Skeletal muscle tissue (tissue), 4 donors: Measurements from ENCODE around the gene CSF2RB. TPM values are rescaled to one million over a fixed set of nuclear protein-coding genes. Genes with fewer than 3 reads are reported as not detected.

Experiments used
- H3K27ac ChIP-seq: one replicate; pipeline ENCODE4 v1.7.0; 2013; ENCODE audit warnings: mild to moderate bottlenecking, low read depth, low read length, inconsistent platforms
- H3K27me3 ChIP-seq, 3 donors: one replicate each; pipeline ENCODE4 v1.7.0; 2013; ENCODE audit warnings: low read length in 3 of 3; ENCODE audit not compliant: control insufficient read depth in 3 of 3, insufficient read depth in 3 of 3
- H3K36me3 ChIP-seq, 3 donors: one replicate each; pipeline ENCODE4 v1.7.0; 2013; ENCODE audit warnings: low read length in 3 of 3; ENCODE audit not compliant: control insufficient read depth in 3 of 3, insufficient read depth in 3 of 3
- H3K4me1 ChIP-seq, 3 donors: one replicate each; pipeline ENCODE4 v1.7.0; 2013; ENCODE audit warnings: low read length in 3 of 3, mild to moderate bottlenecking in 3 of 3; ENCODE audit not compliant: control insufficient read depth in 3 of 3, insufficient read depth in 3 of 3
- H3K4me3 ChIP-seq, 3 donors: one replicate each; pipeline ENCODE4 v1.7.0; 2013; ENCODE audit warnings: low read length in 3 of 3
- H3K9ac ChIP-seq, 3 donors: one replicate each; pipeline ENCODE4 v1.7.0; 2013; ENCODE audit warnings: low read length in 3 of 3, mild to moderate bottlenecking in 3 of 3, moderate library complexity in 2 of 3, low read depth in 1 of 3
- H3K9me3 ChIP-seq, 3 donors: one replicate each; pipeline ENCODE4 v1.7.0; 2013; ENCODE audit warnings: low read length in 3 of 3; ENCODE audit not compliant: control insufficient read depth in 3 of 3
- total RNA-seq: library from RNA; depleted of rRNA; stranded (reverse); fragments of >200 nt; gene quantifications from one replicate; pipeline ENCODE4 v1.2.3, GENCODE V29; 2014
- donor health status: Osteomylitis.

The CSF2RB gene
- 2.6 TPM for total RNA-seq

- H3K36me3 ChIP-seq, result no peaks in the 10 kb centered on the region
- H3K27ac ChIP-seq, result peak within 1 kb of the TSS; percentile 40
- H3K9ac ChIP-seq, result peak within 1 kb of the TSS in 1 of 3 donors; percentile 2
- peaks cover 0 to 15% (median 14%) of the 10 kb centered on the region in 3 donors for H3K27me3 ChIP-seq
- peaks cover 0 to 3% (median 0%) of the 10 kb centered on the region in 3 donors for H3K4me1 ChIP-seq
- H3K9me3 ChIP-seq, result peaks cover 0 to 2% (median 0%) of the 10 kb centered on the region in 3 donors
- peak within 1 kb of the TSS; percentile 41 to 69 (median 50) for H3K4me3 ChIP-seq
These were observed at the start of gene CSF2RB for GRCh38 chr22:36913427-36914389. TSS of gene CSF2RB (plus strand) at chr22:36913628. CDS start at chr22:36922208, 8,580 bp downstream.

- peaks cover 0 to 4% (median 0%) of the 10 kb centered on the region in 3 donors for H3K4me1 ChIP-seq
- no peak overlapping the region for H3K27ac ChIP-seq
- no peaks in the 10 kb centered on the region for H3K36me3 ChIP-seq
- H3K9me3 ChIP-seq, result no peaks in the 10 kb centered on the region
- no peak overlapping the region for H3K4me3 ChIP-seq
- H3K9ac ChIP-seq, result no peak overlapping the region
- peaks cover 22 to 33% (median 28%) of the 10 kb centered on the region in 3 donors for H3K27me3 ChIP-seq
These were observed 49.4 kb upstream of the CSF2RB start for GRCh38 chr22:36863979-36864378.

DNA sequence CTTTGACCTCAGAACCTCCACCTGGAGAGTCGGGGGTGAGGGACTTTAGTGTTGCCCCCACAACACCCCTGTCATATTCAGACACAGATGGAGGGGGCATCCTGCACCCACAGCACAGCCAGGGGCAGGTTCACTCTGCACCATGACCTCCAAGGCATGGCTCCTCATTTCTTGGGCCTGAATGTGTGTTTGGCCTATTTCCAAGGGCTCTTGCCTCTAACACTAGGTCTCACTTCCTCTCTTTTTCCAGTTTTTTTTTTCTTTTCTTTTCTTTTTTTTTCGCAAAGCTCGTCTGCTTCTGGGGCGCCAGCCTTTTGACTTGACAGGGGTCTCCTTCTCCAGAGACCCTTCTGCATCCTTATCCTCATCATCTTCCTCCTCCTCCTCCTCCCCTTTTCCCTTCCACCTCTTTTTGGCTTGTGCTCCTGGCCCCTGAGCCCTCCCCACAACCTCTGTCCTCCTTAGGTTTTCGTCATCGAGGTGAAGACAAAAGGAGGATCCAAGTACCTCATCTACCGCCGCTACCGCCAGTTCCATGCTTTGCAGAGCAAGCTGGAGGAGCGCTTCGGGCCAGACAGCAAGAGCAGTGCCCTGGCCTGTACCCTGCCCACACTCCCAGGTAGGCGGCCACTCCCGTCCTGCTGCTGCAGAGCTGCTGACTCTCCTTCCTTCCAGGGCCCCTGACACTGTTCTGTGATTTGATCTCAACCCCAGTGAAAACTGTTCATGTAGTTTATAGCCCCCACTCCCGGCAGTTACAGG lies 48.8 kb upstream of the CSF2RB start:
- H3K9me3 ChIP-seq, result no peaks in the 10 kb centered on the region

DNA sequence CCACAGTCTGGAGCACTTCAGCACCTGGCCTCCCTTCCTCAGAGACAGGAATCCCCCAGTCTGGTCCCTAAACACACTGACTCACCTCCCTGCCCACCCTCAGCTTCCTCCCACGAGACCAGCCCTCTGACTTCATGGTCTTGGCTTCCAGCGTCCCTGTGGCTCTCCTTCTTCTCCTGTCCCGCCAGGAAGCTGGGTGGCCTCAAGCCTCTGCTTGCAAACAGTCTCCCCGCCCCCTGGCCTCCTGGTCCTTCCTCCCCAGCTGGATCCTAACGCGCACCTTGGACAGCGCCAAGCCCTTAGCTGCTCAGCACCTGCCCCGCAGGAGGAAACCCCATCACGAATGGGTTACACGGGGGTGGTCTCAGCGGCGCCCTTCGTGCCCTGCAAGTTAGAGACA lies 48.1 kb upstream of the CSF2RB start:
- peaks cover 0 to 4% (median 0%) of the 10 kb centered on the region in 3 donors for H3K4me1 ChIP-seq
- no peaks in the 10 kb centered on the region for H3K9me3 ChIP-seq
- no peak overlapping the region for H3K9ac ChIP-seq
- peaks cover 31 to 46% (median 33%) of the 10 kb centered on the region in 3 donors for H3K27me3 ChIP-seq
- H3K36me3 ChIP-seq, result no peaks in the 10 kb centered on the region
- H3K27ac ChIP-seq, result no peak overlapping the region
- H3K4me3 ChIP-seq, result no peak overlapping the region

More for the DNA sequence above, 48.8 kb upstream of the CSF2RB start:
- H3K9ac ChIP-seq, result no peak overlapping the region
- H3K27ac ChIP-seq, result no peak overlapping the region
- H3K4me3 ChIP-seq, result no peak overlapping the region
- no peaks in the 10 kb centered on the region for H3K36me3 ChIP-seq
- peaks cover 0 to 4% (median 0%) of the 10 kb centered on the region in 3 donors for H3K4me1 ChIP-seq
- peaks cover 28 to 40% (median 31%) of the 10 kb centered on the region in 3 donors for H3K27me3 ChIP-seq

GRCh38 chr22:36867695-36868094 lies 45.7 kb upstream of the CSF2RB start:
- peaks cover 41 to 64% (median 45%) of the 10 kb centered on the region in 3 donors for H3K27me3 ChIP-seq
- no peak overlapping the region for H3K27ac ChIP-seq
- no peaks in the 10 kb centered on the region for H3K9me3 ChIP-seq
- H3K36me3 ChIP-seq, result no peaks in the 10 kb centered on the region
- H3K4me1 ChIP-seq, result peaks cover 0 to 4% (median 0%) of the 10 kb centered on the region in 3 donors
- H3K9ac ChIP-seq, result no peak overlapping the region
- H3K4me3 ChIP-seq, result no peak overlapping the region

GRCh38 chr22:36868546-36869181 lies 44.8 kb upstream of the CSF2RB start:
- Histone ChIP-seq H3K36me3 (no peaks in the 10 kb centered on the region), H3K9me3 (no peaks in the 10 kb centered on the region), H3K4me1 (peaks cover 0 to 6% (median 2%) of the 10 kb centered on the region in 3 donors), H3K27me3 (peaks cover 41 to 64% (median 45%) of the 10 kb centered on the region in 3 donors), H3K4me3 (no peak overlapping the region), H3K9ac (no peak overlapping the region), H3K27ac (no peak overlapping the region)

DNA sequence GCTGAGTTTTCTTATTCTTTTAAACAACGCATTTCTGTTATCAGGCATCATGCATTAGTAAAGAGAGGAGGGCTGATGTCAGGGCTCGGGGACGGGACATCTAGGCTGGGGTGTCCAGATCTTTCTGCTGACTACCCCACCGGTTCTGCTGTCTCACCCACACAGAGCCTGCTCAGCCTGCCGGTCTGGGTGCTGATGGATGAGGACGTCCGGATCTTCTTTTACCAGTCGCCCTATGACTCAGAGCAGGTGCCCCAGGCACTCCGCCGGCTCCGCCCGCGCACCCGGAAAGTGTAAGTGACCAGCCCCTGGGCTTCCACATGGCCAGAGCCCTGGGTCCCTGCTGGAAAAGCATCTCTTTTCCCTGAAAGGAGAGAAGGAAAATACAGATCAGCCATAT lies 43.2 kb upstream of the CSF2RB start:
- H3K36me3 ChIP-seq, result no peaks in the 10 kb centered on the region
- no peak overlapping the region for H3K27ac ChIP-seq
- peaks cover 41 to 58% (median 42%) of the 10 kb centered on the region in 3 donors for H3K27me3 ChIP-seq
- no peak overlapping the region for H3K9ac ChIP-seq
- no peak overlapping the region for H3K4me3 ChIP-seq
- H3K4me1 ChIP-seq, result peaks cover 0 to 7% (median under 1%) of the 10 kb centered on the region in 3 donors
- no peaks in the 10 kb centered on the region for H3K9me3 ChIP-seq

- Histone ChIP-seq H3K9me3 (no peaks in the 10 kb centered on the region), H3K9ac (no peak overlapping the region), H3K4me1 (peaks cover 0 to 7% (median 0%) of the 10 kb centered on the region in 3 donors), H3K27me3 (peaks cover 29 to 46% (median 31%) of the 10 kb centered on the region in 3 donors), H3K4me3 (no peak overlapping the region), H3K27ac (no peak overlapping the region), H3K36me3 (no peaks in the 10 kb centered on the region)
These were observed 41.8 kb upstream of the CSF2RB start for GRCh38 chr22:36871669-36872081.

DNA sequence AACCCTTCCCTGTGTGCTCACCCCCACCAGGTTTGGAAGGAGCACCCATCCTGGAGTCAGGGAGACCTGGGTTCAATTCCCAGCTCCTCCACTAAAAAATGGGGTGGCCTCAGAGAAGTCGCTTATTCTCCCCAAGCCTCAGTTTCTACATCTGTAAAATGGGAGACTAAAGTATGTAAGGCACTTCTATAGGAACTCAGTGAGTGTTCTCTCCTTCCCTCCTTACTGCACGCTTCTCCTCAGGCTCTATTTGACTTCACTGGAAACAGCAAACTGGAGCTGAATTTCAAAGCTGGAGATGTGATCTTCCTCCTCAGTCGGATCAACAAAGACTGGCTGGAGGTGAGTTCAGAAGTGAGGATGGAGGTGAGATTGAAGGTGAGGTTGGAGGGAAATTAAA lies 41.3 kb upstream of the CSF2RB start:
- Histone ChIP-seq H3K4me3 (no peak overlapping the region), H3K27ac (no peak overlapping the region), H3K9me3 (no peaks in the 10 kb centered on the region), H3K27me3 (peaks cover 25 to 46% (median 31%) of the 10 kb centered on the region in 3 donors), H3K9ac (no peak overlapping the region), H3K4me1 (peaks cover 0 to 7% (median 0%) of the 10 kb centered on the region in 3 donors), H3K36me3 (no peaks in the 10 kb centered on the region)
